ENCODE results near the gene MGAT5B. TPM values are rescaled to one million over a fixed set of nuclear protein-coding genes. Genes with fewer than 3 reads are reported as not detected.

MGAT5B gene
- total RNA-seq, 1 donor from 2014 or later, result 7.5 TPM

GRCh38 chr17:76948726-76949342 lies 80.6 kb downstream of the MGAT5B start:
- TF ChIP-seq CTCF (conservative IDR thresholded peaks at IDR 0.05; ENCODE audit: low read depth, low read length), result no peak
- no peak for DNase-seq (ENCODE audit: low read depth)
- no peak overlapping the region for H3K4me3 ChIP-seq (ENCODE audit: low read depth, low read length)

- TF ChIP-seq CTCF (conservative IDR thresholded peaks at IDR 0.05; ENCODE audit: low read depth, low read length), result no peak
- no peak for DNase-seq (ENCODE audit: low read depth)
- H3K4me3 ChIP-seq (ENCODE audit: low read depth, low read length), result no peak overlapping the region
These were observed 81.9 kb downstream of the MGAT5B start for GRCh38 chr17:76949913-76950695.

- TF ChIP-seq CTCF (conservative IDR thresholded peaks at IDR 0.05; ENCODE audit: low read depth, low read length), result no peak
- DNase-seq (ENCODE audit: low read depth), result no peak
- H3K4me3 ChIP-seq (ENCODE audit: low read depth, low read length), result no peak overlapping the region
These were observed 83.2 kb downstream of the MGAT5B start for GRCh38 chr17:76951375-76951905.

GRCh38 chr17:76952402-76952801 lies 84.2 kb downstream of the MGAT5B start:
- TF ChIP-seq CTCF (conservative IDR thresholded peaks at IDR 0.05; ENCODE audit: low read depth, low read length), result no peak
- no peak for DNase-seq (ENCODE audit: low read depth)
- no peak overlapping the region for H3K4me3 ChIP-seq (ENCODE audit: low read depth, low read length)

GRCh38 chr17:76953066-76953465 lies 84.9 kb downstream of the MGAT5B start:
- no peak for TF ChIP-seq CTCF (conservative IDR thresholded peaks at IDR 0.05; ENCODE audit: low read depth, low read length)
- H3K4me3 ChIP-seq (ENCODE audit: low read depth, low read length), result no peak overlapping the region

GRCh38 chr17:76953946-76954345 lies 85.7 kb downstream of the MGAT5B start:
- no peak overlapping the region for H3K4me3 ChIP-seq (ENCODE audit: low read depth, low read length)
- no peak for TF ChIP-seq CTCF (conservative IDR thresholded peaks at IDR 0.05; ENCODE audit: low read depth, low read length)
- DNase-seq (ENCODE audit: low read depth), result no peak

More at GRCh38 chr17:76953066-76953465, 84.9 kb downstream of the MGAT5B start:
- no peak for DNase-seq (ENCODE audit: low read depth)
